Vagina (tissue), 2 donors: ENCODE measurements around the gene LNP1.

ENCODE experiments used
- POLR2A ChIP-seq, 2 donors: fragments of 450-650 bp; IDR thresholded peaks; one replicate each; pipeline ENCODE4 v1.6.1; 2017; ENCODE audit warnings: antibody characterized with exemption in 2 of 2, mild to moderate bottlenecking in 2 of 2, moderate library complexity in 2 of 2
- TF ChIP-seq, protein P1 (sequence below), 3 experiments: fragments of 450-650 bp in 2 of 3; fragments of 200-600 bp in 1 of 3; sonication (generic) in 1 of 3; IDR thresholded peaks; one replicate each; pipeline ENCODE4 v1.5.1; 2017 to 2019; ENCODE audit warnings: antibody characterized with exemption in 3 of 3, mild to moderate bottlenecking in 2 of 3, moderate library complexity in 2 of 3

- TF ChIP-seq, protein P1, sequence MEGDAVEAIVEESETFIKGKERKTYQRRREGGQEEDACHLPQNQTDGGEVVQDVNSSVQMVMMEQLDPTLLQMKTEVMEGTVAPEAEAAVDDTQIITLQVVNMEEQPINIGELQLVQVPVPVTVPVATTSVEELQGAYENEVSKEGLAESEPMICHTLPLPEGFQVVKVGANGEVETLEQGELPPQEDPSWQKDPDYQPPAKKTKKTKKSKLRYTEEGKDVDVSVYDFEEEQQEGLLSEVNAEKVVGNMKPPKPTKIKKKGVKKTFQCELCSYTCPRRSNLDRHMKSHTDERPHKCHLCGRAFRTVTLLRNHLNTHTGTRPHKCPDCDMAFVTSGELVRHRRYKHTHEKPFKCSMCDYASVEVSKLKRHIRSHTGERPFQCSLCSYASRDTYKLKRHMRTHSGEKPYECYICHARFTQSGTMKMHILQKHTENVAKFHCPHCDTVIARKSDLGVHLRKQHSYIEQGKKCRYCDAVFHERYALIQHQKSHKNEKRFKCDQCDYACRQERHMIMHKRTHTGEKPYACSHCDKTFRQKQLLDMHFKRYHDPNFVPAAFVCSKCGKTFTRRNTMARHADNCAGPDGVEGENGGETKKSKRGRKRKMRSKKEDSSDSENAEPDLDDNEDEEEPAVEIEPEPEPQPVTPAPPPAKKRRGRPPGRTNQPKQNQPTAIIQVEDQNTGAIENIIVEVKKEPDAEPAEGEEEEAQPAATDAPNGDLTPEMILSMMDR (IDR thresholded peaks at IDR 0.05): no peak
- no peak for TF ChIP-seq POLR2A (IDR thresholded peaks at IDR 0.05)
Observed at GRCh38 chr3:100423611-100424010, 22.3 kb downstream of the LNP1 start.
